HG03135 (cell line): ENCODE data around the gene PLXNA4.

ENCODE experiments used
- ATAC-seq: cut with Tn5 transposase; IDR thresholded peaks from one replicate; pipeline ENCODE4 v1.9.1; 2021; ENCODE audit warnings: mild to moderate bottlenecking, moderate library complexity; ENCODE audit not compliant: unreplicated experiment

The PLXNA4 gene

DNA sequence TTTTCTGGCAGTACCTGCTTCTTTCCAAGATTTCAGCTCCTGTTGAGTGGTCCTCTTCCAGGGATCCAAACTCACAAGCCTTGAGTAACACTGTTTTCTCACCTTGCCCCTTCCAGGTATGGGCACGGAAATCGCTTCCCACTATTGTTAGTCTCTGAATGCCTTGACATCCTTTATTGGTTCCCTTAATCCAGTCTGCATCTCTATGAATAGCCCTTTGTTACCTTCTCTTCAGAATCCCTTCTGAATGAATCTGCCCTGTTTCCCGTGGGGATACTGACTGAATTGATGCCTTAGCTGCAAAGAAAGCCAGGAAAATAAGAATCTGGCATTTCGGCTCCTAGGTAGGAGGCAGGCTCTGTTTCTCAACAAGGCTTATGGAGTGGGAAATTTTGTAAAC, 467.7 kb downstream of the PLXNA4 start:
- ATAC-seq: no peak

DNA sequence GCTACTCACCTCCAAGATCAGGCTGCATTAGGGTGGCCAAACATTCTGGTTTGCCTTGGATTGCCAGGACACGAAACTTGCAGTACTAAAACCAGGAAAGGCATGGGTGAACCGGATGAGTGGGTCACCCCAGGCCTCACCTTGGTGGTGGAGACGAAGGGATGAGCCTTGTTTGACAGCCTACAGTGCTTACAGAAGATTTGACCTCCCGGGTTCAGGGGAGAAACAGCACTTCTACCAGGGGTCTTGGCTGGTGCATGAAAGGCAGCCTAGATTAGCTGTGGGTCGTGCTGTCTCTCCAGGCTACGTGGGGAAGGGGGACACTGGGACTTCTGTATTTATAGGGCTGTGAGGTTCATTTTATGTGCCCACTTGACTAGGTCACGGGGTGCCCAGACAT, 469.8 kb downstream of the PLXNA4 start:
- ATAC-seq: no peak

DNA sequence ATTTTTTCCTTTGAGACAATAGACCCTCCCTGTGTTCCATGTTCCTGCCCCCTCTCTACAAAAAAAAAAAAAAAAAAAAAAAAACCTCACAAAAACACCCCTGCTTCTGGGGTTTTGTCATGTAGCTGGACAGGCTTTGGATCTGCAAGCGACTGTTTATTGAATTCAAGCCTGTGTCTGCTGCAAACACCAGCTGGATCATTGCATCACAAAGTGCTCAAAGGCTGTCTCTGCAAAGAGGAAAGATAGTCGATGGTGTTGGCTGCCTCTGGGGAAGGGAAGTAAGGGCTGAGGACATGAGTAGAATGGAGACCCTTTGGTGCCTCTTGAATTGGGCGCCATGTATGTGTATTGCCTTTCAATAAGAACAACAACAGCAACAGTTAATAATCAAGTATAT, 471.2 kb downstream of the PLXNA4 start:
- no peak for ATAC-seq

DNA sequence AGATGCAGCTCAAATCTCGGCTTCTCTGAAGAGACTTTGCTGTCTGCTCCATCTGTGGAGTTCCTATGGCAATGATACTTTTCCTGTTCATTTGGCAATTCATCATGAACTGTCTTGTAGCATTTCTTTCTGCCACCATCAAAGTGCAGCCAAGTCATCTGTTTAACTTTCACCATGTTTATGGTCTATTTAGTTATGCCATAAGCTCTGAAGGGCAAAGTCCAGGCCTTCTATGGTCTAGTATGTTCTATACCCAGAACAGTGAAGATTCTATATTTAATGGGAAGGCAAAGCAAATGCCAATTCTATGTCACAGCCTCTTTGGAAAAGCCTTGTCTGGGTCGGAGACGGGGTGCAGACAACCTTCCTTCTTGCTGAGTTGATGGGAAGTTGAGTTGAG, 472.6 kb downstream of the PLXNA4 start:
- ATAC-seq: no peak

DNA sequence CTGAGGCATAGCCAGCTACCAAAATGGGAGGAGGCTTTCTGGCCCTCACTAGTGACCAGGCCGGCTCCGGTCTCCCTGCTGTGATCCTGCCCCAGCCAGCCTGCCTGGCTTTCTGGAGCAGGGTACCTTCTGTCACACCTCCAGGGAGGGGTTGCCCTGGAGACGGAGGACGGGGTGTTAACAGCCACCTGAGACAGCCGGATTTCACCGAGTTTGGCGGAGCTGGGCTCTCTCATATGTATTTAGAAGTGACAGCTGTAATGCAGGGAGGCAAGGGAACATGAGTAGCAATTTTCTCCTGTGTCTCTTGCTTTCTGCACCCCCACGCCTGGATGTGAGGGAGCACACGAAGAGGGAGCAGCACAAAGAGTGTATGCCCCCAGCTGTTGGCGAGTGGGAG, 473.3 kb downstream of the PLXNA4 start:
- ATAC-seq: no peak

DNA sequence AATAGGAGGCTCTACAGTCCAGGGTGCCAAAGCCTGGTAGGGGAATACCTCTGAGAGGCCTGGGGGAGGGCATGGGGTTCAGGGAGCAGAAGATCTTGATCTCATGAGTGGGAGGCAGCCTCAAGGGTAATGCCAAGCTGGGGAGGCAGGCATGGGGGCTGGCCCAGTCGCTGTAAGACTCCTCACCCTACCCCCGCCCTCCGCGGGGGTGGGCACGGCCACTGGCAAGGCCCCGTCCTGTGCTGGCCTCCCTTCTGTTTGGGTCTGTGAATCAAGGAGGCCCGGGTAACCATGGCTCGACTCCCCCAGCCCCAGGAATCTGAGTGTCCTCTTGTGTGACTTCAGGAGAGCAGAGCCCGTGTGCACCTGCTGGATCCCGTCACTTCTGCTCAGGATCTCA, 473.9 kb downstream of the PLXNA4 start:
- ATAC-seq: no peak

DNA sequence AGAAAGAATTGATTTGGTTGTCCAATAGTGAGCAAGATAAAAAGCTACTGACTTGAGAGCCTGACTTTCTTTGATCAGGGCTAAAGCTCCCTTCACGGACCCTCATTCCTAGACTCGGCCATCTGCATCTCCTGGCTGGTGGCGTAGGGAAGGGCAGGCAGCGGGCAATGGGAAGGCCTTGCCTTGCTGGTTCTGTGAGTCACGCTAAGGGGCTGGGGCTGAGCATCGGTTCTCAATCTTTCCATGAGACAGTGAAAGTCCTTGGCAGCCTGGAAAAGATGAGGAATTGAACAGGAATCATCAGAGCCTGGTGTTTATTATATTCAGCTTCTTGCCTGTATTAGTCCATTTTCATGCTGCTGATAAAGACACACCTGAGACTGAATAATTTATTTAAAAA, 475.3 kb downstream of the PLXNA4 start:
- ATAC-seq: no peak

DNA sequence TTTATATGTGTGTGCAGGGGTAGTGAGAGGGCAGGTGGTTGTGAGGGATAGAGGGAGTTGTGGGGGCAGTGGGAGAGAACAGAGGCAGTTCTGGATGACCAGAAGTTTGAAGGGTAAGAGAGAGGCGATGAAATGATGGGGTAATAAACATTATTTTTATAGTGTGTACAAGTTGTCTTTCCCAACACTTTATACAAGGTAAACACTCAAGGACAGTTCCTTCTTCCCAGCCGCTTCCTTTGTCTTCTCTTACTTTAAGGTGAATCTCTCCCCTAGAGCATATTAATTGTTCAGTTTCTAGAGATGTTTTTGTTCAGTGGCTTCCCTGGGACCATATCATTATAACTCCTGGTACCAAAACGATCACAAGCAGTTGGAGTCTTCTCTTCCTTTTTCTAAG, 475.8 kb downstream of the PLXNA4 start:
- no peak for ATAC-seq

DNA sequence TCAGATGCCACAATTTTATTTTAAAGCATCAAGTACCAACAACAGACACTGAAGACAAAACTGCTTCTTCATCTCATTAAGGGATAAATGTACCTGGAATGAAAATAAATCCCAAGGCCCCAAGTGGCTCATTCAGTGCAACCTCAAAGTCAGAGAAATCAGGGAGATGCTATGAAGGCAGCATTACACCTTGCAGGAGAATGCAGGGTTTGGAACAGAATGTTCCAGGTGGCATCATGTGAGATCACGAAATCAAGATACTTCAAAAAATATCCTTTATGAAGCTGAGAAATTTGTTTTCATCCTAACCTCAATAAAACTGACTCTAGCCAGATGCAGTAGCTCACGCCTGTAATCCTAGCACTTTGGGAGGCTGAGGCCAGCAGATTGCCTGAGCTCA, 477.1 kb downstream of the PLXNA4 start:
- ATAC-seq: no peak

DNA sequence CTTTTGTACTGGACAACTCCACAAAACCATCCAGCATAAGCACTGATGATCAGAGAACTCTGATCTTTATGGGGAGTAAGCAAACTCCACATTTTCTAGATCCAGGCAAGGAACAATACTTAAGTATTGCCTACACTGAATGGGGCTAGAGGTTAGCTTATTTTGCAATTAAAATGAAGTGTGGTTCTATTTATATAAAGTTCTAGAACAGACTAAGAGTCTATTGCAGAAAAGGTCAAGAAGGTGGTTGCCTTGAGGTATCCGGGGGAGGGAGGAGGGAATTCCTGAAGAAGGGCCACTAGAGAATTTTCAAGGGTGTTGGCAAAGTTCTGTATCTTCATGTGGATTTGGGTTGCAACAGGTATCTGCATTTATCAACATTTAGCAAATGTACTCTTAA, 477.9 kb downstream of the PLXNA4 start:
- ATAC-seq: no peak

DNA sequence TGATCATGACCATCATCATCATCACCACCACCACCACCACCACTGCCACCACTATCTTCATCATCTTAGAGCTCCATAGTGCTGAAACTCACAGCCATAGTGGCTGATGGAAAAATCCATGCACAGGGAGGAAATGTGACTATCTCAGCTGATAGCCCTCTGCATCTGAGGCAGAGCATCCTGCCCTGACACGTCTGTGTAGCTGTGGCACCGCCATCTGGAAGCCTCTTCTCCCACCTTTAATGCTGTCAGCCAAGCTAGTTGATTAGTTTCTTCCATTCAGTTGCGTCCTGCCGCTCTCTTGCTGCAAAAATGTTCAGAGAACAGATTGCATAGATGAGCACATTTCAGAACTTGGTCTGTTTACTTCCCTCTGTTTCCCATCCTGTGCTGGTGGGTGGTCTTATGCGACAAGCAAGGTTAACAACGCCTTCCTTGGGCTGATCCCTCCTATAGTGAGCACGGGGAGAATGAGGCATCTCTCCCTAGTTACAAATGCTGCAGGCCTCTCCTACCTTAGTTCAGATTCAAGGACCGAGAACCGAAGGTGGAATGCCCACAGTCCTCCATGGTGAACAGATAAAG, 478.6 kb downstream of the PLXNA4 start:
- no peak for ATAC-seq

DNA sequence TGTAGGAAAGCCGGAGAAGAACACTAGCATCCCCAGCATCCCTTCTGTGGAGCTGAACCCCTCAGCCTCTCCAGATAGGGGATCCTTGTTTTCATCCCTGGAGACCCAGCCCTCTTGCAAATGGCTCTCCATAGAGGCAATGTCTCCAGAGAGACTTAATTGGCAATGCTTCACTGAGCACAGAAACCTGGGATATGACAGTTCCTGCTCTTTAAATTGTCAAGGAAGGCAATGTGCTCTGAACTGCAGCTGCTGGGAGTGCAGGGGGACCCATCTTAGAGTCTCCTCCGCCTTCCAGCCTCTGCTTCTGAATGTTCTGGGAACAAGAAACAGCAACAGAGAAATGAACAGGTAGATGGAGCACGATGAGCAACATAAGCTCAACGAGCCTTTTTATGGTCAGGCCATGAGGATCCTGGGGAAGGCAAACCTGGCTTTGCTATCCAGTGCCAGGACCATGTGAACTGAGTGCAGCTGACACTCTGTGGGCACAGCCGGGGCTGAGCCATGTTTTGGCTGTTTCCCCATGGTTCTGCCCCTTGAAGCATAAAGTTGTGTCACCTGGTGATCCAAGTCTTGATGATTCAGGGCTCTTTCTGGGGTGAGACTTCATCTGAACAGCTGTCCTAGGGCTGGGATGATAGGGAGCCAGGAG, 481.0 kb downstream of the PLXNA4 start:
- no peak for ATAC-seq

DNA sequence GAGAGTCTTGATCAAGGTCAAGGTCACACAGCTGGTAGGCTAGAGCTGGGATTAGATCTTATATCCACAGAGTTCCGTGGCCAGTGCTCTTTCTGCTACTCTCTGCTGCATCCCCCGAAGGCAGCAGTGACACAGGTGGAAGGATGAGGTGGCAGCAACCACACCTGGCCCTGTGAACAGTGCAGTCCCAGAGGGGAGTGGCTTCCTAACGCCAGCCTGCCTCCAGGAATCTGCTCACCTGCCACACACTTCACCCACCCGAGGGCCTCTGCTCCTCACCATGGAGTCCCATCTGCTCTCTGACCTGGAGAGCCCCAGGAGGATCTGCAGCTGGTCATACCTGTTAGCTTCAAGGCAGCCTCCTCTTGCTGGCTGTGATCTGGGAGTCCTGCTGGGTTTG, 484.2 kb downstream of the PLXNA4 start:
- no peak for ATAC-seq

DNA sequence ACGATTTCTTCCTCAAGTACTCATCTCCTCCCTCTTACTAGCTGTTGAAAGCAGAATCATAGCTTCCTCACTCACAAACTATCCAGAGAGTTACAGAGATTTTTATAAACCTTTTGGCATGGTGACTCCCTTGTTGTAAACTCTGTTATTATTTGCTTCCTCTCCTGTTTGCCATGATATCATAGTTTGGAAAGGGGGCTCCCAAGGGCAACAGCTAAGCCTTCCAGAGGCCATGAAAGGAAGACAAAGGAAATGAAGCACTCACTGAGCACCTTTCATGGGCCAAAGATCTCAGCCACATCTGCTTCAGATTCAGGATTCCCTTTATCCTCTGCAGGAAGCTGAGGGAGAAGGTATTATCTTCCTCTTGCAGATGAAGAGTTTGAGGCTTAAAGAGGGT, 484.6 kb downstream of the PLXNA4 start:
- no peak for ATAC-seq

DNA sequence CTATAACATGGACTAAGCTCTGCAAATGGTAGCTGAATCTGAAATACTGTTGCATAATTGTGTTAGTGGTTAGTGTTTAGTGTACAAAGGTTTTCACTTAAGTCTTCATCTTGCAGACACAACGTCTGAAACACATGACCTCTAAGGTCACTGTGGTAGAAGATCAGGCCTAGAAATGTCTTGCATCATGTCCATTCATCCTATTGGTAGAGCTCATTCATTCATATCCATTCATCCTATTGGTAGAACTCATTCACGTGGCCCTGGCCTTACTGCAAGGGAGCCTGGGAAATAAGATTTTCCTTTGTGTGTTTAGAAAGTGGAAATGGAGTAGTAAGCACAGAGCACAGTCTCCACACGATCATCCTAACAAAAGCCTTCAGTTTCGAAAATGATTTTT, 485.8 kb downstream of the PLXNA4 start:
- ATAC-seq: no peak

DNA sequence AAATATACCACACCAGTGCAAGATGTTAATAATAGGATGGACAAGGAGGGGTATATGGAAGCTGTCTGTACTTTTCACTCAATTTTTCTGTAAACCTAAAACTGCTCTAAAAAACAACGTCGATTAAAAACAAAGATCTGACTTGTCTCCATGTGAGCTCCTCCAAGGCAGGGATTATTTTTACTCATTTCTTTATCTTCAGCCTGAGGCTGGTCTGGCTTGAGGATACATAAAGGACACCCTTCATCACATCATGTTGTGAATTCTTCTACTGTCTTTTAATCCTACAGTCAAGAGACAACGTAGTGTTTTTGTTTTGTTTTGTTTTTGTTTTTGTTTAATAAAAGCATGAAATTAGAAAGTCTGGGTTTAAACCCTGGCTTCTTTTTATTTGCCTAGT, 486.9 kb downstream of the PLXNA4 start:
- no peak for ATAC-seq

DNA sequence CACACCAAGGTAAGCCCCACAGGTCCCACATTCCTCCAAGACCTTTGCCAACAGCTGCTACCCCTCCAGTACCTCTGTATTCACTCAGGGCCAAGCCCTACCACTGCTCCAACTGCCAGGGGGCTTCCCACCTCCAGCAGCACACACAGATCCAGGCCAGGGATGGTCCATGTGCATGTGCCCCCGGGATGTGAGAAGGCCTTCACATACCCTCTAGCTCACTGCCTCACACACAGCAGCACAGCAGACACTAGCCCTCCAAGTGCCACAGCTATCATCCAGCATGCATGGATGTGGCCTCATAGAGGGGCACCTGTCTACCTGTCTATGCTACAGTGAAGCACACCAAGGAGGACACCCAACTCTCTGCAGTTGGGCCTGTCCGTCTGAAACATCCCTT, 488.8 kb downstream of the PLXNA4 start:
- no peak for ATAC-seq

DNA sequence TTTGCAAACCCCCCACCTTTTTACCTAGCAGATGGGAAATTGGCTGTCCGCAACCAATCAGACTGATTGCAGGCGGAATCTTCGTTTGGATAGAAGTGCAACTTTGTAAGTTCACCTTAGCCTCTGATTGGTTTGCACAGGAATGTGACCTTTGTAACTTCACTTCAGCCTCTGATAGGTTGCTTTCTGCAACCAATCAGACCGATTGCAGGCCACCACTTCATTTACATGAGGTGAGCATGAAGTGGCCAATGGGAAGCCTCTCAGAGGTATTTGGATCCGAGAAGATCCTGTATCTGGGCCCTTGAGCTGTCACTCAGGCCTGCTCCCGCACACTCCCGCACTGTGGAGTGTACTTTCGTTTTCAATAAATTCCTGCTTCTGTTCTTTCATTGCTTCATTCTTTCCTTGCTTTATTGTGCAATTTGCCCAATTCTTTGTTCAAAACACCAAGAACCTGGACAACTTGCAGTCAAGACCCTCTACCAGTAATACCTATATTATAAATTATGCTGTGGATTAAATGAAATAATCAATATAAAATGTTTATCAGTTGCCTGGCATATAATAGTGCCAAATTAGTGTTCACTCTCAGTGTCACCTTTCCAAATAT, 491.4 kb downstream of the PLXNA4 start:
- no peak for ATAC-seq

DNA sequence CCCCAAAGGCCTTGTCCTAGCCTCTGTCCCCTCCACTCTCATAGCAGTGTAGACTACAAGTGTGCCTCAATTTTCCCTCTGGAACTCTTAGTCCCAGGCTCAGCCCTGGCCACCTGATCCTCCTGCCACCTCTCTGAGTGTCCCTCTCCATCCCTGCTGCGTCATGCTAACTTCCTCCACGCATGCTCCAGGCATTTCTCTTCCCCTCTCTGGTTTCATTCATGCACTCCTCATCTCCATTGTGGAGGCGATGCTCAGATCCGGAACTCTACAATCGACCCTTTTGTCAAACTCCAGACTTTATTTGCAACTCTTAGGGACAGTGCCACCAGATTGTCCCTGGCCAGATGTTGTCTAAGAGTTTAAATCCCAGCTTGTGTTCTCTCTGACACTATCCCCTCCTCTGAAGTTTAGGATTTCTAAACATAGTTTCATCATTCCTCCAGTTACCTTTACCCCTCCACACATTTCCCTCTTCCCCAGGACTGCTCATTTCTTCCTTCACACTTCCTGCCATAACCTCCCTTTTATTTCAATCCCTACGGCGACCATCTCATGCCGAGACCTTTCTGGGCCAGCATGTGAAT, 492.6 kb downstream of the PLXNA4 start:
- no peak for ATAC-seq

DNA sequence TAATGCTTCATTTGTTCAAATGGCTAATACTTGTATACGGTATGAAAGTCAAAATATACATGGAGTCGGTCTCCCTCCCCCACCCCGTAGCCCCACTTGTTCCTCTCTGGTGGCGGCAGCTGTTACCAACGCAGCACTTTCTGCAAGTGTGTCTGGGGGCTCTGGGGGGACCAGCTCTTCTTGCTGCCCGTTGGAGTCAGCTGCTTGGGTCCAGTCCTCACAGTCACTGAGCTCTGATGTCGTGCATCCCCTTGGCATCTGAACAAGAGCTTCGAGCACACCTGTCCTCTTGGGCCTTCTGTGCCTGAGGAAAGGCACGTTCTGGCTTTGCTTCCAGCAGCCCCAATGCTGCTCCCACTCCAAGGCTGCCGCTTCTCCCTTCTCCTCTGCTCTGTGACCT, 493.1 kb downstream of the PLXNA4 start:
- ATAC-seq: no peak

DNA sequence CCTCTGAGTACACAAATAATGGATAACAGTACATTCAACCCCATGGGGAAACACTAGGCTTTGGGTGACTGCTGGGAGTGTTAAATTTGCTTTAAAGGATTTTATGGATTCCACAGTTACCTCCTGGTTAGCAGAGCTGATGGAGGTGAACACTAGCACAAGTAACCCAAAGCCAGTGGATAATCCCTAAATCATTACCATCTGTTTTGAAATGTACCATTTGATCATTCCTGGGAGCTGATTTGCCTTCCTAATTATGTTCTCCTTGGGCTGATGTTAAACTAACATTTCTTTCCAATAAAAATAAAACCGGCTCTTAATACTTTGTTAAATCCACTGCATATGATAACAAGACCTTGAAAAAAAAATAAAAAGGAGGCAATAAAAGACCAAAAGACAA, 493.9 kb downstream of the PLXNA4 start:
- ATAC-seq: no peak

DNA sequence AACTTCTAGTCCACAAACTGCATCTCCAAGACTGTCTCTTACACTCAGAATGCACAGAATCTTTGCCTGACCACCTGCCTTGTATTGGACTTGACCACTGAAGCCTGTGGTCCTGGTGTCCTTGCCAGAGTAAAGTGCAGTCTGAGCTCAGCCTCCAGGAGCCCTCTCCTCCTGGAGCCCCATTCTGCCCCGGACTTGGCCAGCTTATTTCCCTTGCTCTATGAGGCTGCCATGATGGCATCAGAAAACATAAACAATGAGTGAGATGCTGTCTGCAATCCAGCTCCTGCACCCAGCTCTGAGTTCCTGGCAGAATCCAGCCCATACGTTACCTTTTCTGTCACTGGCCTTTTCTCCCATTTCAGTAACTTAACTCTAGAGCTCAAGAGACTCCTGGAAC, 494.6 kb downstream of the PLXNA4 start:
- ATAC-seq: no peak
